ENCODE results near the gene HLCS. TPM values are rescaled to one million over a fixed set of nuclear protein-coding genes. Genes with fewer than 3 reads are reported as not detected.

Gene HLCS
- total RNA-seq, 1 donor from 2014 or later: 18.8 TPM

DNA sequence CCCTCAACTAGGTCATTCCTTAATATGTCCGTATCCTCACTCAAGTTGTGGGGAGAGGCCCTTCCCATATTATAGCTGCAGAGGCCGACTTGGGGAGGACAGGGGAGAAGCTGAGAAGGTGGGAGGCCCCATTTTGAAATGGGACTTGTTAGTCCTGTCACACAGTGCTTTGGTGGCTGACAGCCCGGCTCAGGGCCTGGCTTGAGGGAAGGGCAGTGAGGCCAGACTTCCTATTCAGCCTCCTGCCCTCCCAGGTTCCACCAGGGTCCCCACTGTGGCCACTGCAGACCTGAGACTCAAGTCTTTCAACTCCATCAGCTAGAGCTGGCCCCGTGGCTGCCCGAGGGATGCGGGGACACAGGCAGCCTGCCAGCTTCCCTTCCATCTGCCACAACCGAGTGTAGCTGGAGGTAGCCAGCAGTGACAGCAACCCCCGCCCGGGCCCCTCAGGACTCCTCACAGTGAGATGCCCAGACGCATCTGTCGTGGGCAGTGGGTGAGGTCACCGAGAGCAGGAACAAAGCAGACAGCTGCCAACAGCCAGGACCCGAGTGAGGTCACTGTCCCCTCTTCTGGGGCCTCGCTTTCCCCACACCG lies 230.6 kb downstream of the HLCS start:
- no peak overlapping the region for H3K4me3 ChIP-seq (ENCODE audit: low read length in 3 of 3)
- no peaks in the 10 kb centered on the region for H3K36me3 ChIP-seq (ENCODE audit: control insufficient read depth in 3 of 3, insufficient read depth in 3 of 3, low read length in 3 of 3)
- H3K4me1 ChIP-seq (ENCODE audit: control insufficient read depth in 3 of 3, insufficient read depth in 3 of 3, low read length in 3 of 3): no peaks in the 10 kb centered on the region
- H3K9ac ChIP-seq (ENCODE audit: low read depth in 1 of 3, low read length in 3 of 3): no peak overlapping the region
- no peaks in the 10 kb centered on the region for H3K9me3 ChIP-seq (ENCODE audit: control insufficient read depth in 3 of 3, low read length in 3 of 3)
- H3K27me3 ChIP-seq (ENCODE audit: control insufficient read depth in 3 of 3, insufficient read depth in 3 of 3, low read length in 3 of 3): peaks cover 21 to 49% (median 30%) of the 10 kb centered on the region in 3 donors
- no peak overlapping the region for H3K27ac ChIP-seq (ENCODE audit: low read depth, low read length)

DNA sequence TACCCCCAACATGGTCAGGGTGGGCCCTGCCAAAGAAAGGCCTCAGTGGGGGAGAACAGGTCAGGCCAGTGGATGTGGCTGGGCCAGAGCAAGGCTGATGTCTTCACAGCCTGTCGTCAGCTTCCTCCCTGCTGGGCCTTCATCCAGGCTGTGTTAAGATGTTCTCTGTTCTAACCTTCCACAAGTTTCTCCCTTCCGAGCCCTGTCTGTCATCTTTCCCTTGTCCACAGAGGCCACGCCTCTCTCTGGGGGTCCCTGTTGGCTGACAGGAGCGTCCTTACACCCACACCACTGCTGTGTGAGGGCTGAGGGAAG lies 231.3 kb downstream of the HLCS start:
- no peak overlapping the region for H3K9ac ChIP-seq (ENCODE audit: low read depth in 1 of 3, low read length in 3 of 3)
- no peaks in the 10 kb centered on the region for H3K4me1 ChIP-seq (ENCODE audit: control insufficient read depth in 3 of 3, insufficient read depth in 3 of 3, low read length in 3 of 3)
- H3K27me3 ChIP-seq (ENCODE audit: control insufficient read depth in 3 of 3, insufficient read depth in 3 of 3, low read length in 3 of 3): peaks cover 26 to 55% (median 32%) of the 10 kb centered on the region in 3 donors
- H3K9me3 ChIP-seq (ENCODE audit: control insufficient read depth in 3 of 3, low read length in 3 of 3): no peaks in the 10 kb centered on the region
- no peaks in the 10 kb centered on the region for H3K36me3 ChIP-seq (ENCODE audit: control insufficient read depth in 3 of 3, insufficient read depth in 3 of 3, low read length in 3 of 3)
- no peak overlapping the region for H3K4me3 ChIP-seq (ENCODE audit: low read length in 3 of 3)
- no peak overlapping the region for H3K27ac ChIP-seq (ENCODE audit: low read depth, low read length)

DNA sequence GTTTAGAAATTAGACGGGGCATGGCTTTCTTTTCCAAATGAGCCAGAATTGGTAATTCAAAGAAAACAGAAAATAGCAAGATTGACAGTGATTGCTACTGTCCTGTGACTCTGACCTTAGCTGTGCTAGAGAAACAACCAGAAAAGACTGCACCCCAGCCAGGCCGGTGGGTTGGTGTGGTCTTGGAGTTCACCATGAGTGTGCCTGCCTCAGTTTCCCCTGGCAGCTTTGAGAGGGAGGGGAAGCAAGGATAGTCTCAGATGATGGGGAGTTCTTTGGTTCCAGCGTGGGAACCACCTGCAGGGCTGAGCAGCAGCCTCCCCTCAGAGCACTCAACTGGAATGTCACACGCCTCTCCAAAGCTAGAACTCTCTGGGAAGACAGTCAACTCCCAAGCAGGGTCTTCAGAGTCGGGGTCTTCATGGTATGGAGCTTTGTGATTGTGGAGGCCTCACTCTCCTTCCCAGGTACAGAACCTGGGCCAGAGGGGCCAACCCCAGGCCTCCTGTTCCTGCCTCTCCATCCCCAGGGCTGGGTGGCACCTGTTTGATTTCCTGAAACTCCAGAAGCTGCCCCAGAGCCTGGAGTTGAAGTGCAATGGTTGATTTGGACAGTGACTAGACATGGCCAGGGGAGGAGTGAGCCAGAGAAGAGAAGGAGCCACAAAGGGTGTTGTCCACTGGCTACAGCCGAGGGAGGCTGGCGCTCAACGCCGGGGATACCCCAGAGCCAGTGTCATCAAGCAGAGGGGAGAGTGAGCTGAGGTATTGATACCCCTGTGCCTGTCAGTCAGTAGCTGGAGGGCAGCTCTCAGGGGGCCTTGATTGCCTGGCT lies 231.9 kb downstream of the HLCS start:
- H3K4me3 ChIP-seq (ENCODE audit: low read length in 3 of 3): no peak overlapping the region
- H3K36me3 ChIP-seq (ENCODE audit: control insufficient read depth in 3 of 3, insufficient read depth in 3 of 3, low read length in 3 of 3): no peaks in the 10 kb centered on the region
- no peak overlapping the region for H3K9ac ChIP-seq (ENCODE audit: low read depth in 1 of 3, low read length in 3 of 3)
- no peaks in the 10 kb centered on the region for H3K9me3 ChIP-seq (ENCODE audit: control insufficient read depth in 3 of 3, low read length in 3 of 3)
- H3K4me1 ChIP-seq (ENCODE audit: control insufficient read depth in 3 of 3, insufficient read depth in 3 of 3, low read length in 3 of 3): no peaks in the 10 kb centered on the region
- H3K27ac ChIP-seq (ENCODE audit: low read depth, low read length): no peak overlapping the region
- peaks cover 31 to 61% (median 32%) of the 10 kb centered on the region in 3 donors for H3K27me3 ChIP-seq (ENCODE audit: control insufficient read depth in 3 of 3, insufficient read depth in 3 of 3, low read length in 3 of 3)

DNA sequence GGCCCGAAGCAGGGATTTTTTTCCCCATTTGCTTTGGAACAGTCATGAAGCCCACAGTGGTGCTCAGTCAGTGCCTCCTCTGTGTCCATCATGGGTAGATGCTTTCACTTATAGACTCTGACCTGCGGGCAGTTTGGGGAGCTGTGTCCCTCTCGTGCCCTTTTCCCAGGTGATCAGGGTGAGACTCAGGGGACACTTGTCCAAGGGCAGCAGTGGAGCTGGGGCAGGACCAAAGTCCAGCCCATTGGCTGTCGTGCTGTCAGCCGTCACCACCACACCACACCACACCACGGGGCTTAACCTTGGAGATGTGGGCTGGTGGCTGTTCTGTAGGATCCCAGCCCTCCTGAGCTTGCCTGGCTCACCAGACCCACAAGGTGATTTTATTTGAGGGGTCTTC lies 232.6 kb downstream of the HLCS start:
- Histone ChIP-seq H3K4me1 (ENCODE audit: control insufficient read depth in 3 of 3, insufficient read depth in 3 of 3, low read length in 3 of 3) (no peaks in the 10 kb centered on the region), H3K9me3 (ENCODE audit: control insufficient read depth in 3 of 3, low read length in 3 of 3) (no peaks in the 10 kb centered on the region), H3K4me3 (ENCODE audit: low read length in 3 of 3) (no peak overlapping the region), H3K9ac (ENCODE audit: low read depth in 1 of 3, low read length in 3 of 3) (no peak overlapping the region), H3K36me3 (ENCODE audit: control insufficient read depth in 3 of 3, insufficient read depth in 3 of 3, low read length in 3 of 3) (no peaks in the 10 kb centered on the region), H3K27ac (ENCODE audit: low read depth, low read length) (no peak overlapping the region), H3K27me3 (ENCODE audit: control insufficient read depth in 3 of 3, insufficient read depth in 3 of 3, low read length in 3 of 3) (peaks cover 32 to 62% (median 34%) of the 10 kb centered on the region in 3 donors)

DNA sequence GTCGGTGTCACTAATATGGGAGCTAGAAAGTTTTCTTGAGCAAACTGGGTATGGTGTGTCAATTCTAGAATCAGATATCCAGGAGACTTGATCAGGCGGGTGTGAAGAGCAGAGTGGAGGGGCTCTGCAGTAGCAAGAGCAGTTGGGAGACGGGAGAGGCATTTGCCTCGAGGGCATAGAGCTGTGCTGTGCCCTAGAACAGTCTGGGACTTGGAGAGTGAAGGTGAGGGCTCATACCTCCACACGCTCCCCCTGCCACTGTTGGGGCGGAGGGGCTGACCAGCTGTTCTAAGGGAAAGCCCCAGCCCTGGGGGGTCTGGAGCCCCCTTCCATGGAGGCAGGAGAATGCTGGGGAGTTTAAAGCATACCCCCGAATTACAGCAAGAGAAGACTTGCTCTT lies 233.7 kb downstream of the HLCS start:
- no peak overlapping the region for H3K4me3 ChIP-seq (ENCODE audit: low read length in 3 of 3)
- no peak overlapping the region for H3K27ac ChIP-seq (ENCODE audit: low read depth, low read length)
- no peak overlapping the region for H3K9ac ChIP-seq (ENCODE audit: low read depth in 1 of 3, low read length in 3 of 3)
- H3K36me3 ChIP-seq (ENCODE audit: control insufficient read depth in 3 of 3, insufficient read depth in 3 of 3, low read length in 3 of 3): no peaks in the 10 kb centered on the region
- H3K27me3 ChIP-seq (ENCODE audit: control insufficient read depth in 3 of 3, insufficient read depth in 3 of 3, low read length in 3 of 3): peaks cover 34 to 61% (median 34%) of the 10 kb centered on the region in 3 donors
- H3K4me1 ChIP-seq (ENCODE audit: control insufficient read depth in 3 of 3, insufficient read depth in 3 of 3, low read length in 3 of 3): no peaks in the 10 kb centered on the region
- H3K9me3 ChIP-seq (ENCODE audit: control insufficient read depth in 3 of 3, low read length in 3 of 3): no peaks in the 10 kb centered on the region

DNA sequence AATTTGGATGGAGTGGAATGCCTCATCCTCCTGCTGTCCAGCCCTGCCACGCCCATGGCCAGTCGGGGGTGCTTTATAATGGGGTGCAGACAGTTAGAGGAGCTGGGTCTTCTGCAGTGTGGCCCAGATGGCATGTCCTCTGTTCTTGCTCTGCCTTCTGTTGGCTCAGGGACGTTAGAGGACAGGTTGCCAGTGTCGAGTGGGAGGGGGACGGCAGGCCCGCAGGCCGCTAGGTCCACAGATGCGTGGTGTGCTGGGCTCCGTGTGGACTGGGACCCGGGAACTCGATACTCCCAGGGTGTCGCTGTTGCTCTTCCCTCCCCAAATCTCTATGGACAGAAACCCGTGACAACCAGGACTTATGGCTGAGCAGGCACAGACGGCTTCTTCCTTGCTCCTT lies 234.3 kb downstream of the HLCS start:
- Histone ChIP-seq H3K9ac (ENCODE audit: low read depth in 1 of 3, low read length in 3 of 3) (no peak overlapping the region), H3K4me3 (ENCODE audit: low read length in 3 of 3) (no peak overlapping the region), H3K4me1 (ENCODE audit: control insufficient read depth in 3 of 3, insufficient read depth in 3 of 3, low read length in 3 of 3) (no peaks in the 10 kb centered on the region), H3K36me3 (ENCODE audit: control insufficient read depth in 3 of 3, insufficient read depth in 3 of 3, low read length in 3 of 3) (no peaks in the 10 kb centered on the region), H3K27me3 (ENCODE audit: control insufficient read depth in 3 of 3, insufficient read depth in 3 of 3, low read length in 3 of 3) (peaks cover 34 to 58% (median 34%) of the 10 kb centered on the region in 3 donors), H3K9me3 (ENCODE audit: control insufficient read depth in 3 of 3, low read length in 3 of 3) (no peaks in the 10 kb centered on the region), H3K27ac (ENCODE audit: low read depth, low read length) (no peak overlapping the region)

DNA sequence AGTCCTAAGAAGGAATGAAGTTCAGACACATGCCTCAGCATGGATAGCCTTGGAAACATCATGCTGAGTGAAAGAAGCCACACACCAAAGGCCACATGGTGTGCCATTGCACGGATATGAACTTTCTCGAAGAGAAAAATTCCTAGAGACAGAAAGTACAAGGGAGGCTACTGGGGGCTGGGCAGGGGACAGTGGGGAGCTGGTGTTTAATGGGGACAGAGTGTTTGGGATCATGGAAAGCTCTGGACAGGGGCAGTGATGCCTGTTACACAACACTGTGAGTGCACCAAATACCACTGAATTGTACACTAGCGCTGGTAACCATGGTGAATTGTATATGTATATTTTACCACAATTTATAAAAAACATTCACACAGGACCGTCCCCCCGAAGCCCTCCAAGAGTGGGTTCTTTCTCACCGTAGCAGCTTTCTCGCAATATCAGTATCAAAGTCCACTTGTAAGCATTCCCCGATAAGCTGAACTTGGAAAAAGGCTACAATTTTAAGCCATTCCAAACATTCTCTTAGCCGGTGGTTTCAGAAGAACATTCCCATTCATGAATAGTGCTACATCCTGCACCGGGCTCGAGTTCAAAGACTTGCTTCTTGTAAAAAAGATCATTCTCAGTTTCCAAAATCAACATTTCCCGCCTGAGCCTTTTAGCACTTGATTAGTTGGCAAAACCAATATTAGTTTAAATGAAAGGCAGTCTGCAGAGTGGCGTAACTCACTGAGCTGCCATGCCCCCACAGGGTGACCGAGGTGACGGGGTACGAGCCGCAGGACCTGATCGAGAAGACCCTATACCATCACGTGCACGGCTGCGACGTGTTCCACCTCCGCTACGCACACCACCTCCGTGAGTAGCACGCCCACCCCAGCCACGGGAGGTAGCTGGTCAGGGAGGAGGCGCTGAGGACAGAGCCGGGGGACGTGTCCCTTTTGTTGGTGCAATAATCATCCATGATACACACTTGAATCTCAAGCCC lies 235.9 kb downstream of the HLCS start:
- Histone ChIP-seq H3K27me3 (ENCODE audit: control insufficient read depth in 3 of 3, insufficient read depth in 3 of 3, low read length in 3 of 3) (peaks cover 28 to 51% (median 34%) of the 10 kb centered on the region in 3 donors), H3K9me3 (ENCODE audit: control insufficient read depth in 3 of 3, low read length in 3 of 3) (no peaks in the 10 kb centered on the region), H3K4me3 (ENCODE audit: low read length in 3 of 3) (no peak overlapping the region), H3K4me1 (ENCODE audit: control insufficient read depth in 3 of 3, insufficient read depth in 3 of 3, low read length in 3 of 3) (no peaks in the 10 kb centered on the region), H3K27ac (ENCODE audit: low read depth, low read length) (no peak overlapping the region), H3K9ac (ENCODE audit: low read depth in 1 of 3, low read length in 3 of 3) (no peak overlapping the region), H3K36me3 (ENCODE audit: control insufficient read depth in 3 of 3, insufficient read depth in 3 of 3, low read length in 3 of 3) (no peaks in the 10 kb centered on the region)

DNA sequence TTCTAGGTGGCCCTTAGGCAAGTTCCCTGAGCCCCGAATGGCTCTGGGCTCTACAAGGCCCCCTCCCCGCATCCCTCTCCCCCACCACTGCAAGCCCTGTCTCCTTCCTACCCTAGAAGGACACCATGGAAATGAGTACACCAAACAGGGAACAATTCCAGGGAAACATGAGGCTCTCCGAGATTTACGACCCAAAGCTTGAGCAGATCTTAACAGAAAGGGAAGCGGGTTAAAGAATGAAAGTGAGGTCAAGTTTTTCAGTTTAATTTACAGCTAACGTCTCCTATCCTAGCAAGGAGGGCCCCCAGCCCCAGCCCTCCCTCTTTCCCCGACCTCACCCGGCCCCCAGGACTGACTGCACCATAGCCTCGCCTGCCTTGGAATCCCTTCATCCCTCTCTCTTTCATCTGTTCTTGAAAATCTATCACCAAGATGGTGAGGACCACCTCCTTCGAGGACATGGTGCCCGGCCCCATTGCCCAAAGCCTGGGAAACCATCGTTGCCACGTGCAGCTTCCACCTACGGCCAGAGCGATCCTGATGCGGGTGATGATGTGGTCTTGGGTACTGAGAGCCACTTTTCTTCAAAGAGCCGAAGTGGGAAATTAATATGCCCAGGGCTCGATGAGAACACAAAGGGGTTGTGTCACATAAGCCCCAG lies 237.0 kb downstream of the HLCS start:
- H3K27me3 ChIP-seq (ENCODE audit: control insufficient read depth in 3 of 3, insufficient read depth in 3 of 3, low read length in 3 of 3): peaks cover 18 to 42% (median 30%) of the 10 kb centered on the region in 3 donors

DNA sequence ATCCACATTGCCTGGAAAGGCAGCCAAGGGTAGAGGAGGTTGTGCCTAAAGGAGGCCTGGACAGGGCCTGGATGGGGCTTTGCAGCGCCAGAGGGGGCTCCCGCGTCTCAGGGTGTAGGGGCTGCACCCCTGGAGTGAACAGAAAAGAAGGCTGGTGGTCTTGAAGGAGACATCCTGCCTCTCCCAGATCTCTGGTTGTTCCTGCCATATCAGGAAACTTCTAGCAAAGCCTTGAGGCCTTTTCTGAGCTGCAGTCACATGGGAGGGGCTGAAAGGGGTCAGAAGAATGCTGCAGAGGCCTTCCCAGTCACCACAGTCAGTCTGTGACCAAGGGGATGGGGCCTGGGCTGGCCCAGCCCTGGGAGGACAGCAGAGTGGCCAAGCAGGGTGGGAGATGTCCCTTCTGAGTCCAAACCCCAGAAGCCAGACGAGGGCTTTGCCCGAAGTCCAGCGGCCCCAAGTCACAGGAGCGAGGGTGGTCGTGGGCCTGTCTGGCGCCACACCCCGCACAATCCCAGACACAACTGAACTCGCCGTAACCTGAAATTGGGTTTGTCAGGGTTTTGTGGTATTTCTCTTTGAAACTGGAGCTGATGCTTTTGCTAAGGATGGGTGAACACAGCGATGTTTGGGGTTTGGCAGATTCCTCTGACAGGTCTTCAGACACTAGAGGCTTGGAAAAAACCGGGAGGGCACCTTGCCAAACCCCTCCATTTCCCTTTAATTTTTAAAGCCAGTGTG lies 237.9 kb downstream of the HLCS start:
- Histone ChIP-seq H3K27me3 (ENCODE audit: control insufficient read depth in 3 of 3, insufficient read depth in 3 of 3, low read length in 3 of 3) (peaks cover 17 to 38% (median 30%) of the 10 kb centered on the region in 3 donors), H3K36me3 (ENCODE audit: control insufficient read depth in 3 of 3, insufficient read depth in 3 of 3, low read length in 3 of 3) (no peaks in the 10 kb centered on the region), H3K4me1 (ENCODE audit: control insufficient read depth in 3 of 3, insufficient read depth in 3 of 3, low read length in 3 of 3) (no peaks in the 10 kb centered on the region), H3K4me3 (ENCODE audit: low read length in 3 of 3) (no peak overlapping the region), H3K9ac (ENCODE audit: low read depth in 1 of 3, low read length in 3 of 3) (no peak overlapping the region), H3K9me3 (ENCODE audit: control insufficient read depth in 3 of 3, low read length in 3 of 3) (no peaks in the 10 kb centered on the region), H3K27ac (ENCODE audit: low read depth, low read length) (no peak overlapping the region)

More for the DNA sequence above, 237.0 kb downstream of the HLCS start:
- H3K9me3 ChIP-seq (ENCODE audit: control insufficient read depth in 3 of 3, low read length in 3 of 3): no peaks in the 10 kb centered on the region
- H3K4me3 ChIP-seq (ENCODE audit: low read length in 3 of 3): no peak overlapping the region
- no peaks in the 10 kb centered on the region for H3K4me1 ChIP-seq (ENCODE audit: control insufficient read depth in 3 of 3, insufficient read depth in 3 of 3, low read length in 3 of 3)
- H3K27ac ChIP-seq (ENCODE audit: low read depth, low read length): no peak overlapping the region
- no peaks in the 10 kb centered on the region for H3K36me3 ChIP-seq (ENCODE audit: control insufficient read depth in 3 of 3, insufficient read depth in 3 of 3, low read length in 3 of 3)
- H3K9ac ChIP-seq (ENCODE audit: low read depth in 1 of 3, low read length in 3 of 3): no peak overlapping the region

Data from skeletal muscle tissue (tissue), 4 donors.